Stimulated activated CD4-positive, alpha-beta T cell treated with anti-CD3 and anti-CD28 coated beads, TNF-alpha, amount 100 ng/mL, for 24 hours (primary cell): ENCODE results near the gene RAB26.

ENCODE experiments used
- DNase-seq, 3 experiments: peaks; one replicate each; pipeline ENCODE4 v3.0.0-alpha.2; 2020; ENCODE audit warnings: low read depth in 3 of 3

RAB26 gene

DNA sequence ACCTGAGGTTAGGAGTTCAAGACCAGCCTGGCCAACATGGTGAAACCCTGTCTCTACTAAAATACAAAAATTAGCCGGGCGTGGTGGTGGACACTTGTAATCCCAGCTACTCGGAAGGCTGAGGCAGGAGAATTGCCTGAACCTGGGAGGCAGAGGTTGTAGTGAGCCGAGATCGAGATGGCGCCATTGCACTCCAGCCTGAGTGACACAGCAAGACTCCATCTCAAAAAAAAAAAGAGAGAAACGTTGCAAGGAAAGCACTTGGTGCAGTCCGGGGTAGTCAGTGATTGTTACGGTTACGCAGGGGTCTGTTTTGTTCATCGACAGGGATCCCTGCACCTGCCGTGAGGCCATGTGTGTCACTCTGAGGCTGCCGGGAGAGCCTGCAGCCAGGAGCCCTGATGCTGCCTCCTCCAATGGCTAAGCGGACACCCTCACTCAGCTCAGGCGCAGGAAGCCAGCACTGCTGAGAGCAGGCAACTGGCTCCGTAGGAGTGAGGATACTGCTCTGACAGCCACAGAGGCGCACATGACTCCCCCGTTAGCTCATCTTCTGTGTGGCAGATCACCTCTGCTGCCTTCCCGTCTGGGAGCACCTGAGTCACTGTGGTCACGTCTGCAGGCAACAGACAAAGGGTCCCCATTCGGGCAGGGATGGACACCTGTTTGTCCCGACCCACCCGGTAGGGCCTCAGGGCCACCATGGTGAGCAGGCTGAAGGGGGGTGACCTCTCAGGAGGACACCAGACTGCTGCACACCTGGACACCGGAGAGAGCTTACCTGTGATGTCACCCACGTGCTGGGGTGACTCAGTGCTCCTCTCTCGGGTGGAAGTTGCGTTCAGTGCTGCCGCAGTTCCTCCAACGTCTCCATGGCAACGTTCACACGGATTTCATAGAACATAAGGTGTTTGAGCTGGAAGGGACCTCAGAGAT is 5.2 kb upstream of the RAB26 start:
- DNase-seq = no peak

DNA sequence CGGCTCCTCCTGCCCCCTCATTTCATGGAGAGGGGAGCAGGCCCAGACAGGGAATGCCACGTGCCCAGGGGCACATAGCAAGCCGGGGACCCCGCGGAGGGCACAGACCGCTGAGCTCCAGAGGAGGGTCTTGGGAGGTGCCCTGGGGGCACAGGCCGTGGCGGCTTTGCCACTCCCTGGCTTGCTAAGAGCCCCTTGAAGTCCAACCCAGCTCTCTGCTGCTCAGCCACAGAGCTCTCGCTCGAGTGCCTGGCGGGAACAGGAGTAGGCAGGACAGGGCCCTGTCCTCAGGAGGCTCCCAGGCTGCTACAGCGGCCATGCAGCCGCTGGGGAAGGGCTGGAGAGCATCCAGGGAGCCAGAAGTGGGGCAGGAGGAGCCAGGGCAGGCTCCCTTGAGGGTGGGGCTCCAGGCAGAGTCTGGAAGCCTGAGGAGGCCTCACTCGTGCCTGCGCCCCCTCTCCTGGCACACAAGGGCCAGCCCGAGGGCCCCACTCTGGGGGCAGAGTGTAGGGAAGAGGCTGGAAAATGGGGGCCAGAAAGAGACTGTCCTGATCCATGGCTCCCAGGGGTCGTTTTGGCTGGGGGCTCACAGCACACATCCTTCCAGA is 4.4 kb upstream of the RAB26 start:
- DNase-seq = no peak

DNA sequence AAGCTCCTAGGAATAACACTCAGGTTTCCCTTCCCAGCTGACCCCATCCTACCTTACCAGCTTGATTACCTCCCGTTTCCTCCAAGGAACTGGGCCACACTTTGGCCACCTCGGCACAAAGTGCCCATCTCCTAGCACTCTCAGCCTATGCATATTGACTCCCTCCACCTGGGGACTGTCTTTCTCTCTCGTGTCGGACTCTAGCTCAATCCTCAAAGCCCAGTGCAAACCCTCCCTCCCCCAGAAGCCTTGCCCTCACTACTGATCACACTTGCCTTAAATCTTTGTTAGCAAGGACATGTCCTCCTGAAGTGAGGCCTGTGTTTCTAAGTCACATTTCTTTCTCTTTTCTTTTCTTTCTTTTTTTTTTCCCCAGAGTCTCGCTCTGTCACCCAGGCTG is 2.6 kb upstream of the RAB26 start:
- no peak for DNase-seq

DNA sequence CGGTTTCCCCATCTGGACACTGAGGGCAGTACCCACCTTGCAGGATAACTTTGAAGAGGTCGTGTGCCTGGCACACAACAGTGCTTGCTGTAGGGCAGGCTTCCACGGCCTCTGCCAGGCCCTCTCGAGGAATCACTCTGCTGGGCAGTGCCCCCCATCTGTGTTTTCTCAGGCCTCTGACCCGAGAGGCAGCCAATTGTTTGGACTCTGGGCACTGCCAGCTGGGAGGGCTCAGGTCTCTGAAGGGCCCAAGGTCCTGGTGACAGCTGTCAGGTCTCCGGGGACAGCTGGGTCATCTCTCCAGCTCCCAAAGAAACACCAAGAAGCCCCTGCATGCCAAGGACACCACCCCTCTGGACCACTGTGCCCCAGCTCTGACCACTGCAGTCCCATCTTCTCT is 1.0 kb upstream of the RAB26 start:
- no peak for DNase-seq

DNA sequence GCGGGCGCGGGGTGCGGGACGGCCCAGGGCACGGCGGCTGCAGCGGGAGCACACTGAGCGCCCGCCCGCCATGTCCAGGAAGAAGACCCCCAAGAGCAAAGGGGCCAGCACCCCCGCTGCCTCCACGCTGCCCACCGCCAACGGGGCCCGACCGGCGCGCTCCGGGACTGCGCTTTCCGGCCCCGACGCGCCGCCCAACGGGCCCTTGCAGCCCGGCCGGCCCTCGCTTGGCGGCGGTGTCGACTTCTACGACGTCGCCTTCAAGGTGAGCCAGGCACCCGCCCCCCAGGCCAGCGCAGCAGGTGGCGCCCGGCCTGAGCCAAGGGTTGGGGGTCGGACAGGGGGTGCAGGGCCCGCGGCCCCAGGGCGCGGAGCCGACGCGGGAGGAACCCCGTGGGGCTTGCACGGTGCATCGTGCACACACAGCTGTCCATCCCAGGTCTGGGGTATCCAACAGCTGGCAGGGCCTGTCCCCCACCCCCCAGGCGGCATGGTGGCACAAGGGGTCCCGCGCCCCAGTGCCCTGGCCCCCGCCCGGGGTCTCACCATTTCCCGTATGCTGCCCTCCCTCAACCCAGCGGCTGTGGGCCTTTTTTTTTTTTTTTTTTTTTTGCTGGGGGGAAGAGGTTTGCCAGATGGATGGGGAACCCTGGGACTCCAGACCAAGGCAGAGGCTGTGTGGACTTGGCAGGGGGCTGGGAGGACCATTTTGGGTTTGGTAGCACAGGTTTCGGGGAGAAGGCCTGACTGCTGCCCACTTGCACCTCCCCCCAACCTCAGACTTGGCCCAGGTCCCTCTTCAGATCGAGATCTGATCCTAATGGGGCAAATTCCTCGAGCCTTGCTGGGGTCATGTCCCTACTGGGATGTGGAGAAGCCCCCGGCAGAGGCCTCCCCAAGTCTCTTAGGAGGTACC is 547 bp downstream of the RAB26 start:
- DNase-seq = peak in 1 of 3 experiments; percentile 41

DNA sequence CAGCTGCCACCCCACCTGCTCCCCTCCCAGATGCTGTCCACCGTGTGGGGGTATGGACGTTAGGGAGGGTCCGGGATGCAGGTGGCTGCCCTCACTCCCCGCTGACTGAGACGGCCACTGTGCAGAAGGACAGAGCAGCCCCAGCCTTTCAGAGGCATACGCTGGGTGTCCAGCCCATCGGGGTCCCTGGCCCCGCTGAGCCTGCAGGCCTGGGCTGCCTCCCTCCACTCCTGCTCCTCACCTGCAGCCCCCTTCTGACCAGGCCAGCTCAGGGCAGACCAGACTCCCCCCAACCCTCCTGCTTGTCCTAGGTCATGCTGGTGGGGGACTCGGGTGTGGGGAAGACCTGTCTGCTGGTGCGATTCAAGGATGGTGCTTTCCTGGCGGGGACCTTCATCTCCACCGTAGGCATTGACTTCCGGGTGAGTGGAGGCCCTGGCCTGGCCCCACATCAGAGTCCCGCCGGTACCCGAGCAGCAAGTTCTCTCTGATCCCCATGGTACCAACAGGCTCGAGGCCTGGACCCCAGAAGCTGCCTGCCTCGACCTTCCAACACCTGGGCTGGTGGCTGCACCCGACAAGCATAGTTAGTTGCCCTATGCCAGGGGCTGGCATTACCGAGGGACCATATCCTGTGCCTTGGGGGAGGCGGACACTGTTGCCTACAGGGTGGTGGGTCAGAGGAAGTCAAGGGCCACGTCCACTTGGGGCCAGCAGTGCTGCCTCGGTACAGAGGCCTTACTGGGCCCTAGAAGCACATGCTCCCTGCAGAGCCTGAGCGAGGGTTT is 1.4 kb downstream of the RAB26 start:
- peak in 1 of 3 experiments; percentile 52 for DNase-seq

DNA sequence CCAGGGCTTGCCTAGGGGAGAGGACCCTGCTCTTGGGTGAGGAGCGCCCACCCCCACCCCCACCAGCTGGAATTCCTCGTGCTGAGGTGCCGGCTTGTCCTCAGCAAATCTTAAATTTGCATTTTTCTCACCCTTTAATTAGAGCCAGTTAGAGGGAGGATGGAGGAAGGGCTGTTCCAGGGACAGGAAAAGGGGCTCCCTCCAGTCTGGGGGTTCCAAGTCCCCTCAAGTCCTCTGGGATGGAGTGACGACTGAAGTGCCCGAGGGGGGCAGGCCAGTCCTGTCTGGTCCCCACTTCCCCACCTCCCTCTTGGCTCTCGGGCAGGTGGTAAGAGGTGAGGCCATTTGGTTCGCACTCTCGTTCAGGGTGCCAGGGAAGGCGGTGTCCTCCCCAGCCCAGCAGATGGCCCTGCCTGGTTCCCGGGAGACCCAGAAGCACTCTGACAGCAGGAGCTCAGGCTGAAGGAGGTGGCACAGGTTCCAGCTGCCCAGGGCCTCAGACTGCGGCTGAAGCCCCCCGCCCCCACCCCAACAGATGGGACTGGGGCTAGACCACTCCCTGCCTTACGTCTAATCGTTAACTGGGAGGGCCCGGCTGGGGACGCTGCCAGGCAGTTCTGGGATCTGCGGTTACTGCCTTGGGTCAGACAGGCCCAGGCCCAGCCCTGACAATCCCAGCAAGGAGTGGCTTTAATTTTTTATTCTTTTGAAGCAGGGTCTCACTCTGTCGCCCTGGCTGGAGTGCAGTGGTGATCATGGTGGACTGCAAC is 2.2 kb downstream of the RAB26 start:
- DNase-seq = peak in 1 of 3 experiments; percentile 57

DNA sequence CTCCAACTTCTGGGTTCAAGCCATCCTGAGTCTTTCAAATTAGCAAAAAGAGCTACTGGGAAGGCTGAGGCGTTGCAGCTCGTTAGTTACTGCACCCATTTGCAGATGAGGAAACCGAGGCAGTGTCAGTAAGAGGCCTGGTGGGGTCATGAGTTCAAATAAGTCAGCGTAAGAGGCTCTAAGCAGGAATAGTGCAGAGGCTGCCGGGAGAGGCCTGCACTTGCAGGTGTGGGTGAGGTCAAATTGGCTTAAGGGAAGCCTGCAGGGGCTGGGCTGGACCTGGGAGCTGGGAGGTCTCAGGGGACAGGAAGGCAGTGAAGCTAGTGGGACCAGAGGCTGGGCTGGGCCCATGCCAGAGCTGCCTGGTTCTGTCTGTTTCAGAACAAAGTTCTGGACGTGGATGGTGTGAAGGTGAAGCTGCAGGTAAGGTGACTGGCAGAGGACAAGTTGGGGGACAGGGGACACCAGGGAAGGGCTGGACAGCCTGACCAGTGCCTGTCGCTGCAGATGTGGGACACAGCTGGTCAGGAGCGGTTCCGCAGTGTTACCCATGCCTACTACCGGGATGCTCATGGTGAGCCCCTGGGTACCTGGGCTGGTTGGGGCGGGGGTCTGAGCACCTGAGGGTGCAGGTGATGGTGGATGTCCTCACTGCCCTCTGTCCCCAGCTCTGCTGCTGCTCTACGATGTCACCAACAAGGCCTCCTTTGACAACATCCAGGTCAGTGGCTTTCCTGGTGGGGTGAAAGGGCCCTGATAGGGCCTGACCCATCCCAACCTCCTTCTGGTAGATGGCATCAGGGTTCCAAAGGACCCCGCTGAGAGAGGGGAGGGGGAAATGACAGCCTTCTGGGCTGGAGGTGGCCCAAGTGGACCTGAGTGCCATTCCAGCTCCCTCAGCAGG is 3.0 kb downstream of the RAB26 start:
- peak in 1 of 3 experiments; percentile 42 for DNase-seq

DNA sequence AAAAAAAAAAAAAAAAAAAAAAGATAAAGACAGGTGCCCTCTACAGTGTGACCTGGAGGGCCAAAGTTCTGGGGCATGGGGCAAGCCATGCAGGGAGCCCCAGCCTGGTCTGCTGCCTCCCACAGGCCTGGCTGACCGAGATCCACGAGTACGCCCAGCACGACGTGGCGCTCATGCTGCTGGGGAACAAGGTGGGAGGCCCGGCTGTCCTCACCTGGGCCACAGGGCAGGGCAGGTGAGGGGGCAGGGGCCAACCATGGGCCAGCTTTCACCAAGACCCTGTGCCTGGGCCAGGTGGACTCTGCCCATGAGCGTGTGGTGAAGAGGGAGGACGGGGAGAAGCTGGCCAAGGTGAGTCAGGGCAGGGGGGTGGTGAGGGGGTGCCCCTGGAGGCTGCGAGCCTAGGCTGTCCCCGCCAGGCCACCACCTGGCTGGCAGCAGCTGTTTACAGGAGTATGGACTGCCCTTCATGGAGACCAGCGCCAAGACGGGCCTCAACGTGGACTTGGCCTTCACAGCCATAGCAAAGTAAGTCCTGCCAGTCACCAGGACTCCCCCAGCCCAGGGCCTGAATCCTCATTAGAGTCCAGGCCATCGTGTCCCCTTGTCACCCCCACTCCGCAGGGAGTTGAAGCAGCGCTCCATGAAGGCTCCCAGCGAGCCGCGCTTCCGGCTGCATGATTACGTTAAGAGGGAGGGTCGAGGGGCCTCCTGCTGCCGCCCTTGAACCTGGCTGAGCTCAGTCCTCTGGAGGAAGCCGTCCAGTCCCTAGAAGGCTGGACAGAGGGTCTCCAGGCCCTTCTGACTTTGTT is 4.5 kb downstream of the RAB26 start:
- peak in 1 of 3 experiments; percentile 43 for DNase-seq

DNA sequence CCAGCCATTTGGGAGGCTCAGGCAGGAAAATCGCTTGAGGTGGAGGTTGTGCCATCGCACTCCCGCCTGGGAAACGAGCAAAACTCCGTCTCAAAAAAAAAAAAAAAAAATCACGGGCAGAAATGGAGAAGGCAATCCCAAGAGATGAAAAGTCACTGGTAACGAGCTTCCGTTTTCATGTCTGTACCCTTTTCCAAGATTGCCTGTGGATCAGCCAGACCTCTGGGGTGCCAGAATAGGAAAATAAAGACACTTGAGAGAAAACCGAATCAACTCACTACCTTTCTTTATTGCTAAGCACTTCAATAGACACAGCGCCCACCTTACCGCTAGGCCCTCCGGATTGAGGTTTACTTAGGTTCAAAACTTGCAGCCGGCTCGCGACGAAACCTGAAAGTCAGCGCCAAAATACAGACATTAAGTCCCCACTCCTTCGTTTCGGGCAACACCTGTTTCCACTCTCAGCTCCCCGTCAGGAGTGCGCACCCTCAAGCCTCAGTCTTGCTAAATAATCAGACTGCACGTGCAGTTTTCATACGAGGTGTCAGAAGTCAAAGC is 6.2 kb downstream of the RAB26 start:
- no peak for DNase-seq

DNA sequence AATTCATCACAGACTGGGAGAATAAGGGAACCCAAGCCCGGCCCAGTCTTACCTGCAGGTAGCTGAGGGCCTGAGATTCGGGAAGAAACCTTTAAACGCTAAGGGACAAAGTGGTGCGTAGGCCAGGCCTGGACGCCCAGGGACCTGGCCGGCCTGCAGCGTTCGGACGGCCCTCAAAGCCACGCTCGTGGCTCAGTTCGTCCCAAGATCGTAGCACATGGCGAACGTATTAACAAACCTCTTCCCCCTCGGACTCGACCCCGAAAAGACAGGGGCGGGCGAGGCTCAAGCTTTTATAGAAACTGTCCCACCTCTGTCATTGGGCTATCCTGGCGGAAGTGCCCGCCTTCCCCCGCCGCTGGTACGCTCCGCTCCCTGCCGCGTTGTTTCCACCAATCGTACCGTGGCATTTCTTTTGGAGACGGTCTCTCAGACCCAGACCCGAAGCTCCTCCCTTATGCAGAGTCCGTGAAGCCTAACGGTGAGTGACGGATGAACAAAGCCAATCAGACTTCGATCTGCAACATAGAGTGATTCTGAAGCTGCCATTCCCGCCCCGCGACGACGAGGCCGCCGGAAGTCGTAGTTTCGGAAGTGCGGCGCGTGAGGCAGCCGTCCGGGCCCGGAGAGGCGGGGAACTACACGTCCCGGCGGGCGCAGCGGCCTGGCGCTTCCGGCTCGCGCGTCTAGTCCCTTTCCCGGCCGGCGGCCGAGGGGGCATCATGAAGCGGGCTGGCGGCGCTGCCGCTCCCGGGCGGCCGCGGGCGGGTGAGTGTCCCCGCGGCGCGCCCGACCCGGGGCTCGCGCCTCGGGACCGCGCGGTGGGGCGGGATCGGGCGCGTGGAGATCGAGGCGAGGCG is 6.9 kb downstream of the RAB26 start, which contains the start of gene TRAF7:
Gene TRAF7, plus strand, starts transcription at position 692 of the 860 bp plus-strand sequence. CDS start 8,139 bp downstream, outside the sequence.
- DNase-seq = peak; percentile 95 to 97 (median 96)

DNA sequence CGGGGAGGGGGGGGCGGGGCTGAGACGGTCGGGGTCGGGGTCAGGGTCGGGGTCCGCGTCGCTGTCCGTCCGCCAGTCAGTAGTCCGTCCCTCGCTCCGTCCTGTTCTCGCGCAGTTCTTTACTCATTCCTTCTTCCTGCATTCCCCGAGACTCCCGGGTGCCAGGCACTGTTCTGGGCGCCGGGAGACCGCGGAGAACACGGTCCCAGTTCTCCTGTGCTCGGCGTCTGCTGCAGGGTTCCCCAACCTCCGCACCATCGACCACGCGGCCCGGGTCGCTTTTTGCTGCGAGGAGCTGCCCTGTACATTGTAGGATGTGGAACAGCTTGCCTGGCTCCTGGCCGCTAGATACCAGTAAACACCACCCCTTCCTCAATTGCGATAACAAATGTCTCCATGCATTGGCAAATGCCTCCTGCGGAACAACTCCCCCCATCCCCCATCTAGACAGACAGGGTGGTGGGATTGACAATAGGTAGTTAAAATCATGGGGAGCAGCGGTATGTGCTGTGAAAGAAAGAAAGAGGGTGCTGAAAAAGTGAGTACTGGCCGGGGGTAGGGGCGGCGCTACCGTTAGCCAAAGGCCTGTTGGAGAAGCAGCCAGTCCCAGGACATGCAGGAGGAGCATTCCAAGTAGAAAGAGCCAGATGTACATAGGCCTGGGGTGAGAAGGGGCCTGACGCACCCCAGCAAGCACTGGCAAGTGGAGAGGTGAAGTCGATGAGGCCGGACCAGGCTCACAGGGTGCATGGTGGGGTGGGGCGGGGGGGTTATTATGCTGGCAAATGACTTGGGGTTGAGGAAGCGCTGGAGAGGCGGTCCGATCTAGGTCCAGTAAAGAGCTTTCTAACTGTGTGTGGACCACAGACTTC is 7.8 kb downstream of the RAB26 start:
- DNase-seq = no peak

DNA sequence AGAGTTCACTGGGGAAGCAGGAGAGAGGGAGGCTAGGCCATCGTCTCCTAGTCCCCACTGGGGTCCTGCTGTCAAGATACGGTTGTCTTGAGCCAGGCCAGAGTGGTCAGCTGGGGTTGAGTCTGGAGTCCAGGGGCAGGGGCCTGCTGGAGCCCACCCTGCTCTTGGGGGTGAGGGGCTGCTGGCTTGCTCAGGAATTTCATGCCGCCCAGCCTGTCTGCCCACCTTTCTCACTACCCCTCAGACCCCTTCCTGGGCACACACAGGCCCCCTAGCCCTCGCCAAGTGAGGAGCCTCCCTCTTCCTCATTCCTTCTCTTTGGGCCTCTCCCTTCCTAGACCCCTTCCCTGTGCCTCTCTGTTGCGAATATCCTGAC is 8.4 kb downstream of the RAB26 start:
- no peak for DNase-seq

DNA sequence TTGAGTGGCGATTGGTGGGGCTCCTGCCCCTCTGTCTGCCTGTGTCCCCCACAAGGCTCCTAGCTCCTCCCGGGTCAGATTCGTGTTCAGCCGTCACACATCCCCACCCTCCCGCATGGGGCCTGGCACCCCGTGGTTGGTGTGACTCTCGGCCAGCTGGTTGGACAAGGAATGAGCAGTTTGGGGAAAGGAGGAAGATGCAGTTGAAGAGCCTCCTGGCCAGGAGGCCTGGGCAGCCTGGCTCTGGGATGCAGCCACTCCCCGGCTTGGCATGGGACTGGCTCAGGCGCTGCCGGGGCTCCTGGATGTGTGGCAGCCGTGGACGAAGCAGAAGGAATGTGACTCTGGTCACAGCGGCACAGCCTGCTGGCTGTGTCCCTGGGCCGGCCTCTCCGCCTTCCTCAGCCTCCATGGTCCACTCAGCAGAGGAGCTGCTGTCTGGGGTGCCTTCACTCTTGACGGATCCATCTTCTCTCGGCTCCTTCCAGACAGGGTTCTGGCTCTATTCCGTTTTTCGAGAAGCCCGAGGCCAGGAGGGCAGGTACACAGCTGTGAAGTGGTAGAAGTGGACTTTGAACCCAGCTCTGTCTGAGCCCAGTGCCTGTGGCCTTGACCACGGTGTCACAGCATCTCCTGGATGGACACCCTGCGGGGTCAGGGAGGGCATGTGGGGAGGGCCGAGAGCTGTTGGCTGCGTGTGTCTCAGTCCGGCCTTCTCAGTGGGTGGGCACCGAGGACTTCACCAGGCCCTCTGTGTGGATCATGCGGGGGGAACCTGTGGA is 9.2 kb downstream of the RAB26 start:
- no peak for DNase-seq

DNA sequence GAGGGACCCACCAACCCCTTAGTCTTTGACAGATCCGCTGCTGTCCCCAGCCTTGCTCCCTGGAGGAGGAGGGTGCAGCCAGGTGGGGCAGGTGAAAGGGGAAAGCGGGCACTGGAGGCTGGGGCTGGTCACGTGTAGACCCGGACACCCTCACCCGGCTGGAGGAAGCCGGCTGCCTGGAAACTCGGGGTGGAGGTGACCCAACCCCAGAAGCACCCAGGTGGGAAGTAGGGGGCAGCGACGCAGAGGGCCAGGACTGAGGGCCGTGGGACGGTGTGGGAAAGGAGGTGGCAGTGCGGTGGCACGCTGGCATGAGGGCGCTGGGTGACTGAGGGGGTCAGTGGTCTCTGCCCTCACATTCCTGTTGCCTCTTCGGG is 9.8 kb downstream of the RAB26 start:
- no peak for DNase-seq
